ENCODE measurements around the gene LHX2. TPM values are rescaled to one million over a fixed set of nuclear protein-coding genes. Genes with fewer than 3 reads are reported as not detected.

Gene LHX2
- total and polyA plus RNA-seq, 9 donors: 0.41 to 1.5 (median 0.68) TPM

DNA sequence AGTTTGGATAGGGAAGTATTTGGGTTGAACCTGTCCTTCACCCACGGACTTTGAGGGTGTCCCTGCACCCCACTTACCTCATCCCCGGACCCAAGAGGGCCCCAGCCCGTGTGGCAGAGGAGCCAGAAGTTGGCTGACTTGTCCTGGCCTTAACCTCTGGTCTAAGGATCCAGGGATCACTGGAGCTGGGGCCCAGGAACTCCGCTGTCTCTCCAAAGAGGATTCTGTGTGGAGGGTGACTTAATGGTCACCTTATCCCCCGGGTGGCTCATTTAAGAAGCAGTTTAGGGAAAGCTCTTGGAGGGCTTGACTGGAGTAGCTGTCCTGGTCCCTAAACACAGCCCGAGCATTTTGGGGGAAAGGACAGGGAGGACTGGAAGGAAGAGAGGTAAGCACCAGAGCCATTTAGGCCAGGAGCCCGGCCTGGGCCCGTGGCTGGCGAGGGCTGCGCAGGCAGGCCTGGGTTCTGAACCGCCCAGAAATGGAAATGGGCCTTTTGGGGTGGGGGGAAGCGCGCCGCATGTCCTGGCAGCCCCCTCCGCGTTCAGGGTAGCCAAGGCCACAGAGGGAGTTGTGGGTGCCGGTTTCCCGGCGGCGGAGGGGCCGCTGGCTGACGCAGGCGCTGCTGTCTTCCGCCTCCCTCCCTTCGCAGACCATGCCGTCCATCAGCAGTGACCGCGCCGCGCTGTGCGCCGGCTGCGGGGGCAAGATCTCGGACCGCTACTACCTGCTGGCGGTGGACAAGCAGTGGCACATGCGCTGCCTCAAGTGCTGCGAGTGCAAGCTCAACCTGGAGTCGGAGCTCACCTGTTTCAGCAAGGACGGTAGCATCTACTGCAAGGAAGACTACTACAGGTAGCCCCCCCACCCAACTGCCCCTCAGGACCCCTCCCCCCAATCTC, 2.0 kb downstream of the LHX2 start:
- peaks cover 50% of the 10 kb centered on the region for H3K4me1 ChIP-seq (ENCODE audit: control insufficient read depth, insufficient read depth, low read length)
- H3K4me3 ChIP-seq (ENCODE audit: low read length): no peak overlapping the region
- H3K27ac ChIP-seq (ENCODE audit: low read length): no peak overlapping the region
- H3K36me3 ChIP-seq (ENCODE audit: control insufficient read depth, insufficient read depth, low read length): no peaks in the 10 kb centered on the region
- H3K9me3 ChIP-seq (replicated peaks; ENCODE audit: control insufficient read depth, low read depth, low read length): no peaks in the 10 kb centered on the region
- peaks cover 99% of the 10 kb centered on the region for H3K27me3 ChIP-seq (ENCODE audit: control insufficient read depth, insufficient read depth, low read length)
- 15% methylated on average over 34 of the region's 40 CpGs for WGBS (ENCODE audit: insufficient coverage)
- DNase-seq: no peak

DNA sequence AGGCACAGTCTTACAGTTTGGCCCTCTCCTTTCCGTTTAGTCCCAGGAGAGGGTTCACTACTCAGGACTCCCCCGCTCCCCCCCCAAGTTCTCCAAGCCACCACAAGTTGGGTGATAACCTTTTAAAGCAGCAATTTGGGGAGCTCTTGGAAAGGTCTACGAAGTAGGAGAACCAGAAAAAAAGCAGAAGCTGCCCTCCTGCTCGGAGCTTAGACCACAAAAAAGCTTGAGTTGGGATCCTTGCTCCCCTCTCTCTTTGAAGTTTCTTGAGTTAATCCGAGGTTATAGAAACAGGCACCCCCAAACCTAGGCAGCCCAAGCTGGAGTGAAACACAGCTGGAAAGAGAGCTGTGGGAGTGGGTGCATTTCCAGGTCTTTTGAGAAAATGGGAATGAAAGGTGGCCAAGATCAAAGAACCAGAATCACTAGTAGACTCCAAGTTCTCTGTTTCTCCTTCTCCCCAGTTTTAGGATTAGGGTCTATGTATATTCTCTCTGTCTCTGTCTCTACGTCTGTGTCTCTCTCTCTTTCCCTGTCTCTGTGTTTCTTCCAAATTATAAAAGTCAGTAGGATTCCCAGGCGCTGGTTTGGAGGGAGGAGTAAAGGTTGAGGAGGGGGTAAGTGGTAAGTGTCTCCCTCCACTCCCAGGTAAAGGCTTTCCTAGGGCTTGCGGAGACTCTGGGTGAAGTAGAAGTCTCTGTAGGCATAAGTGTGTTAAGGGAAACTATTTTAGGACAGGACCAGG, 2.8 kb downstream of the LHX2 start:
- Histone ChIP-seq H3K4me3 (ENCODE audit: low read length) (no peak overlapping the region), H3K4me1 (ENCODE audit: control insufficient read depth, insufficient read depth, low read length) (peaks cover 45% of the 10 kb centered on the region), H3K27me3 (ENCODE audit: control insufficient read depth, insufficient read depth, low read length) (peaks cover 98% of the 10 kb centered on the region), H3K9me3 (replicated peaks; ENCODE audit: control insufficient read depth, low read depth, low read length) (no peaks in the 10 kb centered on the region), H3K27ac (ENCODE audit: low read length) (no peak overlapping the region), H3K36me3 (ENCODE audit: control insufficient read depth, insufficient read depth, low read length) (no peaks in the 10 kb centered on the region)
- DNase-seq: no peak
- WGBS (ENCODE audit: insufficient coverage): 40% methylated on average over 2 of the region's 8 CpGs

DNA sequence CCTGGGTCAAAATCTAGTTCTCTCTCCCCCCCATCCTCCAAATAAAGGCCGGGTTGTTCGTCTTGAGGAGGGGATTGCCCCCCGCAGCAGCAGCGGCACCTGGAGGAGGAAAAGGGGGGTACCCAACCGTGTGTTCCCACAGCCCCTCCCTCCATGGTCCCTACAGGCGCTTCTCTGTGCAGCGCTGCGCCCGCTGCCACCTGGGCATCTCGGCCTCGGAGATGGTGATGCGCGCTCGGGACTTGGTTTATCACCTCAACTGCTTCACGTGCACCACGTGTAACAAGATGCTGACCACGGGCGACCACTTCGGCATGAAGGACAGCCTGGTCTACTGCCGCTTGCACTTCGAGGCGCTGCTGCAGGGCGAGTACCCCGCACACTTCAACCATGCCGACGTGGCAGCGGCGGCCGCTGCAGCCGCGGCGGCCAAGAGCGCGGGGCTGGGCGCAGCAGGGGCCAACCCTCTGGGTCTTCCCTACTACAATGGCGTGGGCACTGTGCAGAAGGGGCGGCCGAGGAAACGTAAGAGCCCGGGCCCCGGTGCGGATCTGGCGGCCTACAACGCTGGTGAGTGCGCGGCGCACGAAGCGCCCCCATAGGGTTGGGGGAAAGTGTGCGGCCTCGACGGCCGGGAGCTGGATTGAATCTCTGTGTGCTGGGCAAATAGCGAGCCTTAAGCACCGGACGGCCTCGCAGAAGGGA, 3.5 kb downstream of the LHX2 start:
- 20% methylated on average over 49 of the region's 57 CpGs for WGBS (ENCODE audit: insufficient coverage)
- no peaks in the 10 kb centered on the region for H3K36me3 ChIP-seq (ENCODE audit: control insufficient read depth, insufficient read depth, low read length)
- H3K27ac ChIP-seq (ENCODE audit: low read length): no peak overlapping the region
- H3K4me3 ChIP-seq (ENCODE audit: low read length): no peak overlapping the region
- H3K9me3 ChIP-seq (replicated peaks; ENCODE audit: control insufficient read depth, low read depth, low read length): no peaks in the 10 kb centered on the region
- peaks cover 42% of the 10 kb centered on the region for H3K4me1 ChIP-seq (ENCODE audit: control insufficient read depth, insufficient read depth, low read length)
- DNase-seq: no peak
- peaks cover 97% of the 10 kb centered on the region for H3K27me3 ChIP-seq (ENCODE audit: control insufficient read depth, insufficient read depth, low read length)

DNA sequence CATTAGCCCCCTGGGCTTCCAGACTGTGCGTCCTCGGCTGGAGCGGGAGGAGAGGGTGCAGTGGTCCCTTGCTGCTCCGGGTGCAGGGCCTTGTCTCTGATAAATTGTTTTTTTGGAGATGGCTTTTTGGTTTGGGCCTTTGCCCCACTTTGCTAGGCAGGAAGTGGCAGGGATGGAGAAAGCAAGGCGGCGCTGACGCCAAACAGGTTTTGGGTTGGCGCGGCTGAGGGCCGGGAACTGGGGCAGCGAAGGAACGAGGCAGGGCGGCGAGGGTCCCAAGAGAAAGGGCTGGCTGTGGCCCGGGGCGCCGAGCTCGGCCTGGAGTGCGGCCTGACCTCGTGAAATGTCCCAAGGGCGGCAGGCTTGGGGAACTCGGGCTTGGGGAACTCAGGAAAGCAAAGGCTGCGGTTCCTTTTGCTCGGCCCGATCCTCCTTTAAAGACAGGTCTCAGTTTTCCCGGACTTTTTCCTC, 4.1 kb downstream of the LHX2 start:
- 18% methylated on average over 25 of the region's 26 CpGs for WGBS (ENCODE audit: insufficient coverage)
- Histone ChIP-seq H3K4me3 (ENCODE audit: low read length) (no peak overlapping the region), H3K9me3 (replicated peaks; ENCODE audit: control insufficient read depth, low read depth, low read length) (no peaks in the 10 kb centered on the region), H3K4me1 (ENCODE audit: control insufficient read depth, insufficient read depth, low read length) (peaks cover 41% of the 10 kb centered on the region), H3K27ac (ENCODE audit: low read length) (no peak overlapping the region), H3K36me3 (ENCODE audit: control insufficient read depth, insufficient read depth, low read length) (no peaks in the 10 kb centered on the region), H3K27me3 (ENCODE audit: control insufficient read depth, insufficient read depth, low read length) (peaks cover 97% of the 10 kb centered on the region)
- no peak for DNase-seq

DNA sequence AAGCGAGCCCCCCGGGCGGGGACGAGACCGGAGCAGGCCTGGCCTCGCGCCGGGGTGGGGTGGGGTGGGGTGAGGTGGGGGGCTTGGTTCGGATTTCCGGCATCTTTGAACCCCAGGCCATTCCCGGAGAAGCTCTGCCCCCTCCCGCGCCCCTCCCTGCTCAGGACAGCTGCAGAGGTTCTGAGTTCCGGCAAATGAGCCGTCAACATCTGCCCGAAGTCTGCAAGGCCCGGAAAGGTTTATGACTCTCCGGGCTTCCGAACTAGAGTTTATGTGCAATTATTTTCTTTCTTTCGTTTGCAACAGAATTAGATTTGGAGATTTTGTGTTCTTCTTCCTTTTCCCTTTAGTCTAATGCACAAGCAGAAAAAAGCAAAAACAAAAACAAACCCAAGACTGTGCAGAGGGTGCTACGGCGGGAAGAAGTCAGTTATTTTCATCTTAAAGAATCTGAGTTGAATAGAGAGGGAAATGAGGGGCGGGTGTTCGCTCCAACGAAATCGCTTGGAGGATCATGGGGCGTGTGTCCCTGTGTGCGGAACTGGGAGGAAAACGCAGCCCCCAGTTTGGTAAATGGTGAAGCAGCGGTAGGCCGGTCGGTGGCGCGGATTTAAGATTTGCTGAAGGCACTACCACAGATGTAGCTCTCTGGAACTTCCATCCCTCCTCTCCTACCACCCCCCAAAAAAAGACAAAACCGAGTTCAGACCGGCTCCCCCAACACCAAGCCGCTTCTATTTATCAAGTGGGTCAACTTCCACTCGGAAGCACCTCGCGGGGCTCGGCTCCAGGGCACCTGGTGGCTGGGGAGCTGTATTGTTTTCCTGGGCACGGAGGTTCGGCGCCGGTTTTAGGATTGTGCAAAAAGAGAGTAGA, 4.8 kb downstream of the LHX2 start:
- Histone ChIP-seq H3K4me1 (ENCODE audit: control insufficient read depth, insufficient read depth, low read length) (peaks cover 36% of the 10 kb centered on the region), H3K27ac (ENCODE audit: low read length) (no peak overlapping the region), H3K4me3 (ENCODE audit: low read length) (no peak overlapping the region), H3K36me3 (ENCODE audit: control insufficient read depth, insufficient read depth, low read length) (no peaks in the 10 kb centered on the region), H3K9me3 (replicated peaks; ENCODE audit: control insufficient read depth, low read depth, low read length) (no peaks in the 10 kb centered on the region), H3K27me3 (ENCODE audit: control insufficient read depth, insufficient read depth, low read length) (peaks cover 98% of the 10 kb centered on the region)
- whole genome bisulfite sequencing (ENCODE audit: insufficient coverage): 16% methylated on average over 26 of the region's 45 CpGs
- DNase-seq: no peak

DNA sequence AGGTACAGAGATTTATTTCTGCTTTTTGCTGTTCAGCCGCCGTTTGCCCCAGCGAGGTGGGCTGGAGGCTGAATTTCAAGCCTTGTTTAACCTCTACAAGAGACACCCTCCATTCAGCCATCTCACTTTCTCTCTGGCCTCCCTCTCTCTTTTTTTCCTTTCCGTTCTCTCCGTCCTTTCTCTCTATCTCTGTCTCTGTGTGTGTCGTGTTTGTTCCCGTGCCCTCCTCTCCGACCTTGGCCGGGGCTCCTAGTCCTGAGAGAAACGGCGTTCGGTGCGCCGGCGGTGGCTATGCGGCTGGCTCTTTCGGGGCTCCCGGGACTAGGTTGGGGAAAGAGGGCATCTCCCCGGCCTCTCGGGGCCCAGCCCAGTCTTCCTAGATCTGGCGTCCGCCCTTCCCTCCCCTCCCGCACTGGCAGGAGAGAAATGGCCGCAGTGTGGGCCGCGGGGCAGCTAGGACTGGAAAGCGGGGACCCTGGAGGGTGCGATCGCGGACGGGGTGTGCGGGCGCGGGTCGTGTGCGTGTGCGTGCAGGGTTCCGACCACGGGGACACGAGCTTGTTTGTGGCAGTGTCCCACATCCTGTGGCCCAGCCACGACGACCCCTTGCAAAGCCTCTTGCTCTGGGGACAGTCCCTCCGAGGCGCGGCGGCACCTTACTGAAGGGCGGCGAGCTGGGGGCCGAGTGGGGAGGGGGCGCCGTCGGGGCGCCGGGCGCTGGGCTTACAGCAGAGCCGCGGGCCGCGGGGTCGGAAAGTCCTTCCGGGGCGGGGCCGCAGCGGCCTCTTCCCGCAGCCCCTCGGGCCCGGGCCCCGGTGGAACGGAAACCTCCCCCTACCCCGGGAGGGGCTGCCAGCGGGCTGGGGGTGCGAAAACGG, 5.7 kb downstream of the LHX2 start:
- Histone ChIP-seq H3K9me3 (replicated peaks; ENCODE audit: control insufficient read depth, low read depth, low read length) (no peaks in the 10 kb centered on the region), H3K27me3 (ENCODE audit: control insufficient read depth, insufficient read depth, low read length) (peaks cover 98% of the 10 kb centered on the region), H3K27ac (ENCODE audit: low read length) (no peak overlapping the region), H3K4me3 (ENCODE audit: low read length) (no peak overlapping the region), H3K36me3 (ENCODE audit: control insufficient read depth, insufficient read depth, low read length) (no peaks in the 10 kb centered on the region), H3K4me1 (ENCODE audit: control insufficient read depth, insufficient read depth, low read length) (peaks cover 30% of the 10 kb centered on the region)
- 4% methylated on average over 62 of the region's 73 CpGs for WGBS (ENCODE audit: insufficient coverage)
- DNase-seq: no peak

DNA sequence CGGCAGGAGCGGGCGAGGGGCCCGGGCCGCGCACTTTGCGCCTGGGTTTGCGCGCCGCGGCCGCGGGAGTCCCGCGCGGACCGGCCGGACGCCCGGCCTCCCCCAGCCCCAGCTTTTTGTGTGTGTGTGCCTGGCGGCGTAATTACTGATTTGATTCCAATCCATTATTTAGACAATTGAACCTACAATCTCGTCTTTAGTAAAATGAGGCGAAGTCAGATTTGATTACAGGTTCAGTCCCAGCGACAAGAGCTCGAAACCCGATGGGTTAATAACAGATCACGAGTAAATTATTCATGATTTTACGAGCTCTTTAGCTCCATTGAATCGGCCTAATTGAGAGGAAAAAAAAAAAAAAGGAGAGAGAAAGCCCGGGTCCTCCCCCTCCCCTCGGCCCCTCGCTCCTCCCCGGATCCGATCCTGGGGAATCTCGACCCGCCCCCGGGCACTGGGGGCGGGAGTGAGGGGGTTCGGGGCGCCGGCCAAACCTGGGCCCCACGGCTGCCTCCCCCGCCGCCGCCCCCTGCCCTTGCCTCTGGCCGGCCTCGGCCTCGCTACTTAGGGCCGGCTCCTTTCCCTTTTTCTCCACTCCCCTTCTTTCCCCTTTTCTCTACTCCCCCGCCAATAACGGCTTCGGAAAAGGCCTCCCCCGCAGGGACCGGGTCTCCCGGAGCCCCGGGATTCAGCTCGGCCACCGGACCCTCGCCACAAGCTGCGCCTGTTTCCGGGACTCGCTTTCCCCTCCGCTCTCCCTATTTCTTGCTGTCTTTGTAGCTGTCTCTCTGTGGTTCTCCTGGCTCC, 6.6 kb downstream of the LHX2 start:
- H3K27me3 ChIP-seq (ENCODE audit: control insufficient read depth, insufficient read depth, low read length): peaks cover 98% of the 10 kb centered on the region
- WGBS (ENCODE audit: insufficient coverage): 2% methylated on average over 25 of the region's 64 CpGs
- H3K36me3 ChIP-seq (ENCODE audit: control insufficient read depth, insufficient read depth, low read length): no peaks in the 10 kb centered on the region
- peaks cover 23% of the 10 kb centered on the region for H3K4me1 ChIP-seq (ENCODE audit: control insufficient read depth, insufficient read depth, low read length)
- no peak overlapping the region for H3K4me3 ChIP-seq (ENCODE audit: low read length)
- H3K27ac ChIP-seq (ENCODE audit: low read length): no peak overlapping the region
- DNase-seq: no peak
- no peaks in the 10 kb centered on the region for H3K9me3 ChIP-seq (replicated peaks; ENCODE audit: control insufficient read depth, low read depth, low read length)

DNA sequence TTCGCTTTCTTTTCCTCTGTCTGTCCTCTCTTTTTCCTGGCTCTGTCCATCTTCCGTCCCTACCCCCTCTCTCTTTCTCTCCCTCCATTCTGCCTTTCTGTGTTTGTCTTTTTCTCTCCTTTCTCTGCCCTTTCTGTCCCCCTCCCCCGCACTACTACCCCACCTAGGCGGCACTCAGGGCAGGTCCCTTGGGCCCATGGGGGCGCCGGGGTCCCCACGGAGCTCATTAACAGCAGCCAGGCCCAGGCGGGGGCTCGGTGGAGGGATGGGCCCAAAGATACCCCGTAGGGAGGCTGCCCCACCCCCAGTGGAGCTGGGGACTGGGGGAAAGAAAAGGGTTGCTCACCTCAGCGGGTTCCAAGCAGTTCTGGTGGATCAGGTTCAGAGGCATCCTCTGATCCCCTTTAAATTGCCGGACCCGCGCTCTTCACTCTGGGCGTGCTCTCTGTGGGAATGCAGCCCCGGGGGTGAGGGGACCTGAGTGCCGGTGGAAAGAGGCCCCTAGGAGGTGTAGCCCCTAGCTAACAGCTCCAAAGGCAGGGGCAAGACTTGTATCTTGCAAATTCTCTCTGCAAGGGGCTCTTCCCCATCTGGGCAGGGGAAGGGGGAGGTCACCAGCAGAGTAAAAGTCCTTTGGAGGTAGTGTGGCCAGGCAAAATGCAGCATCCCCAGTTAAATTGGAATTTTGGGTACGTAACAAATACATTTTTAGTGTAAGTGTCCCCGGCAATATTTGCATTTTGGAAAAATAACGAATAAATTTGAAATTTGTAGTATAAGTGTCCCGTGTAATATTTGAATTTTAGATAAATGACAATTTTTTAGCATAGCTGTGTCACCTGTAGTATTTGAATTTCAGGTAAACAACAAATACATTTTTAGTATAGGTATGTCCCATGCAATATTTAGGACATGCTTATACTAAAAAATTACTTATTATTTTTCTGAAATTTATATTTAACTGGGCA, 7.4 kb downstream of the LHX2 start:
- H3K27me3 ChIP-seq (ENCODE audit: control insufficient read depth, insufficient read depth, low read length): peaks cover 98% of the 10 kb centered on the region
- no peak for DNase-seq
- no peaks in the 10 kb centered on the region for H3K36me3 ChIP-seq (ENCODE audit: control insufficient read depth, insufficient read depth, low read length)
- H3K27ac ChIP-seq (ENCODE audit: low read length): no peak overlapping the region
- peaks cover 23% of the 10 kb centered on the region for H3K4me1 ChIP-seq (ENCODE audit: control insufficient read depth, insufficient read depth, low read length)
- WGBS (ENCODE audit: insufficient coverage): 13% methylated on average over 18 of the region's 21 CpGs
- H3K4me3 ChIP-seq (ENCODE audit: low read length): no peak overlapping the region
- H3K9me3 ChIP-seq (replicated peaks; ENCODE audit: control insufficient read depth, low read depth, low read length): no peaks in the 10 kb centered on the region

Measured in muscle of leg (tissue), 11 donors.